Uterus (tissue), 4 donors: ENCODE measurements around the gene PCYT1A. TPM values are rescaled to one million over a fixed set of nuclear protein-coding genes. Genes with fewer than 3 reads are reported as not detected.

ENCODE experiments used
- DNase-seq, 2 donors: peaks; one replicate each; pipeline ENCODE4 v3.0.0-alpha.2; 2019 to 2020
- H3K27ac ChIP-seq, 2 donors: fragments of 200-600 bp; sonication (generic); 1 replicate in 1 of 2; 2 replicates in 1 of 2; pipeline ENCODE4 v1.5.1; 2016 to 2018
- H3K27me3 ChIP-seq, 2 donors: fragments of 200-600 bp; sonication (generic); one replicate each; pipeline ENCODE4 v1.5.1; 2018 to 2019; ENCODE audit warnings: control low read depth in 1 of 2
- H3K36me3 ChIP-seq, 2 donors: fragments of 200-600 bp; sonication (generic); one replicate each; pipeline ENCODE4 v1.5.1; 2019; ENCODE audit warnings: control low read depth in 1 of 2
- H3K4me1 ChIP-seq, 2 donors: fragments of 200-600 bp; sonication (generic); one replicate each; pipeline ENCODE4 v1.5.1; 2018 to 2019; ENCODE audit warnings: control low read depth in 1 of 2
- H3K4me3 ChIP-seq, 2 donors: fragments of 200-600 bp; sonication (generic); 1 replicate in 1 of 2; 2 replicates in 1 of 2; pipeline ENCODE4 v1.5.1; 2018 to 2019; ENCODE audit warnings: mild to moderate bottlenecking in 1 of 2
- H3K9me3 ChIP-seq, 2 donors: fragments of 200-600 bp; sonication (generic); one replicate each; pipeline ENCODE4 v1.5.1; 2019; ENCODE audit warnings: control low read depth in 1 of 2
- POLR2A ChIP-seq, 2 donors: fragments of 450-650 bp; IDR thresholded peaks; one replicate each; pipeline ENCODE4 v1.6.1; 2016; ENCODE audit warnings: antibody characterized with exemption in 2 of 2, mild to moderate bottlenecking in 1 of 2, moderate library complexity in 1 of 2
- intact Hi-C: fragments of 100-400 bp; cut with DNase I; formaldehyde crosslinking; loops from one replicate; pipeline ENCODE4 v1.15.1; 2023; ENCODE audit warnings: low total_unique reads
- total RNA-seq, 4 donors: library from RNA; depleted of rRNA in 3 of 4; stranded (reverse); fragments of >200 nt in 3 of 4; gene quantifications; one replicate each; pipeline versions ENCODE4 v1.1.0 to v1.2.4, GENCODE V29; 2014 to 2023
- TF ChIP-seq, protein P1 (sequence below), 4 experiments: fragments of 200-600 bp in 2 of 4; fragments of 450-650 bp in 2 of 4; sonication (generic) in 2 of 4; IDR thresholded peaks; one replicate each; pipeline ENCODE4 v1.5.1; 2016 to 2019; ENCODE audit warnings: antibody characterized with exemption in 4 of 4, mild to moderate bottlenecking in 2 of 4, moderate library complexity in 1 of 4
- donor health status: DM: yes; HTN: yes; CAD: no.

The PCYT1A gene
- total RNA-seq, 4 donors from 2014 or later, result 36.5 to 275 (median 56.0) TPM

DNA sequence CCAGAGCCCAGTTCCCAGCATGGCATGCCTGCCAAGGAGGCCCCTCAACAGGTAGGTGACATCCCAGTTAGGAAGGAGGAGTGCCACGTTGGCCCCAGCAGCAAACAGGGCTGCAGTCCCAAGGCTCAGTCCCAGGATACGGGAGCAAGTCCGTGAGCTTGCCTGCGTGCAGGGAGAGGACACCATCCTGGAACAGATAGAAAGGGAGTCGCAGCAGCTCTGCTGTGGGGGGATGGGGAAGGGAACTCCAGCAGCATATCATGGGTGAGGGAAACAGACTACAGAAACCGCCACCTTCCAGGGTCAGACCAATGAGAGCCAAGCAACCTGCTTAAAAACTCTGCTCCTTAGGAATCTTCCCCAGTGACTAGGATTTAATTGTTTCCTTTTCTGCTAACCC is 39.9 kb upstream of the PCYT1A start:
- Histone ChIP-seq H3K27me3 (no peaks in the 10 kb centered on the region), H3K9me3 (no peaks in the 10 kb centered on the region), H3K36me3 (no peaks in the 10 kb centered on the region), H3K27ac (no peak overlapping the region), H3K4me1 (no peaks in the 10 kb centered on the region), H3K4me3 (no peak overlapping the region)
- DNase-seq, result no peak
- TF ChIP-seq, protein P1, sequence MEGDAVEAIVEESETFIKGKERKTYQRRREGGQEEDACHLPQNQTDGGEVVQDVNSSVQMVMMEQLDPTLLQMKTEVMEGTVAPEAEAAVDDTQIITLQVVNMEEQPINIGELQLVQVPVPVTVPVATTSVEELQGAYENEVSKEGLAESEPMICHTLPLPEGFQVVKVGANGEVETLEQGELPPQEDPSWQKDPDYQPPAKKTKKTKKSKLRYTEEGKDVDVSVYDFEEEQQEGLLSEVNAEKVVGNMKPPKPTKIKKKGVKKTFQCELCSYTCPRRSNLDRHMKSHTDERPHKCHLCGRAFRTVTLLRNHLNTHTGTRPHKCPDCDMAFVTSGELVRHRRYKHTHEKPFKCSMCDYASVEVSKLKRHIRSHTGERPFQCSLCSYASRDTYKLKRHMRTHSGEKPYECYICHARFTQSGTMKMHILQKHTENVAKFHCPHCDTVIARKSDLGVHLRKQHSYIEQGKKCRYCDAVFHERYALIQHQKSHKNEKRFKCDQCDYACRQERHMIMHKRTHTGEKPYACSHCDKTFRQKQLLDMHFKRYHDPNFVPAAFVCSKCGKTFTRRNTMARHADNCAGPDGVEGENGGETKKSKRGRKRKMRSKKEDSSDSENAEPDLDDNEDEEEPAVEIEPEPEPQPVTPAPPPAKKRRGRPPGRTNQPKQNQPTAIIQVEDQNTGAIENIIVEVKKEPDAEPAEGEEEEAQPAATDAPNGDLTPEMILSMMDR (IDR thresholded peaks at IDR 0.05), result no peak
- TF ChIP-seq POLR2A (IDR thresholded peaks at IDR 0.05), result no peak
- intact Hi-C loops, result no loop called here

DNA sequence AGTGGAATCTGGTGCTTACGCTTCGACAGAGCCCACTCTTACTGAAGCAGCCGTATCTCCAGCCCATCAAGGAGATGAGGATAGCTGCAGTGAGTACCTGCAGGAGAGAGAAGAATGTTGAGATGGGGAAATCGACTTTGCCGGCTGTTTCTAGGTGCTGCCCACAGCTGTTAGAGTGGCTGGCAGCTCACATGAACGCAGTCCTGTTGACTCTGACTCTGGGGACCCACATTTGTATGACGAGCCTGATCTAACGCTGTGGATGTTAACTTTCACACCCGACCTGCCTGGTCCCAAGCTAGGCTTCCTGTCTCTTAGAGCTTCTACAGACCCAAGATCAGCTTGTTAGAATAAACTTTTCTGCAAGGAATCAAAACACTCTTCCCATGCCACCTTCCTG is 39.4 kb upstream of the PCYT1A start:
- H3K36me3 ChIP-seq, result no peaks in the 10 kb centered on the region
- no peaks in the 10 kb centered on the region for H3K4me1 ChIP-seq
- no peak for TF ChIP-seq POLR2A (IDR thresholded peaks at IDR 0.05)
- TF ChIP-seq, protein P1 (IDR thresholded peaks at IDR 0.05), result no peak
- H3K27ac ChIP-seq, result no peak overlapping the region
- no peak for DNase-seq
- H3K9me3 ChIP-seq, result no peaks in the 10 kb centered on the region
- H3K27me3 ChIP-seq, result no peaks in the 10 kb centered on the region
- intact Hi-C loops, result no loop called here
- no peak overlapping the region for H3K4me3 ChIP-seq

DNA sequence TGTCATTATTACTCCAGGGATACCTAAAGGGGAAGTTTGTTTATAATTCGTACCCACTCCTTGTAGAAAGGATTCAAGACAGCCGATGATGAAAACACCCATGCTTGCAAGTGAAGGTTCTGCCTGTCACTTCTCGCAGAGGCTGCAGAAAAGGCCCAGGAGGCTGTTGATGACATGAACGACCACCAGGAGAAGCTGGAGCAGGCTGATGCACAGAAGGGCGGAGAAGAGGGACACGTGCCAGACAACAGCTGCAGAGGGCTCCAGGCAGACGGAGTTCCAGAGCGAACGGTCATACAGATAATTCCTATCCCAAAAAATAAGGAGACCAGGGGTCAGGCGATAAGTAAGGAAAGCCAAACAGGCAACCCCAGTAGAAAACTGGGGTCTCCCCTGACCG is 36.2 kb upstream of the PCYT1A start:
- DNase-seq, result no peak
- Histone ChIP-seq H3K4me1 (no peaks in the 10 kb centered on the region), H3K27me3 (no peaks in the 10 kb centered on the region), H3K9me3 (no peaks in the 10 kb centered on the region), H3K36me3 (no peaks in the 10 kb centered on the region), H3K27ac (no peak overlapping the region), H3K4me3 (no peak overlapping the region)
- intact Hi-C loops, result no loop called here
- TF ChIP-seq POLR2A (IDR thresholded peaks at IDR 0.05), result no peak
- TF ChIP-seq, protein P1 (IDR thresholded peaks at IDR 0.05), result no peak

DNA sequence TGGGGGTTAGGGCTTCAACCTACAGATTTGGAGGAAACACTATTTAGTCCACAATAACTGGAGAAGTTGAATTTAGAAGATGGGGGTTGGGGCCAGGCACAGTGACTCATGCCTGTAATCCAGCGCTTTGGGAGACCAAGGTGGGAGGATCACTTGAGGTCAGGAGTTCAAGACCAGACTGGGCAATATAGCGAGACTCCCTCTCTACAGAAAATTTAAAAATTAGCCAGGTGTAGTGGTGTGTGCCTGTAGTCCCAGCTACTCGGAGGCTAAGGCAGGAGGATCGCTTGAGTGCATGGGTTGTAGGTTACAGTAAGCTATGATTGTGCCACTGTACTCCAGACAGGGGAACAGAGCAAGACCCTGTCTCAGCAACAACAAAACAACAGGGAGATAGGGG is 35.5 kb upstream of the PCYT1A start:
- intact Hi-C loops, result no loop called here
- no peaks in the 10 kb centered on the region for H3K36me3 ChIP-seq
- H3K4me1 ChIP-seq, result no peaks in the 10 kb centered on the region
- H3K9me3 ChIP-seq, result no peaks in the 10 kb centered on the region
- no peak overlapping the region for H3K27ac ChIP-seq
- H3K27me3 ChIP-seq, result no peaks in the 10 kb centered on the region
- TF ChIP-seq POLR2A (IDR thresholded peaks at IDR 0.05), result no peak
- TF ChIP-seq, protein P1 (IDR thresholded peaks at IDR 0.05), result no peak
- DNase-seq, result no peak
- no peak overlapping the region for H3K4me3 ChIP-seq

DNA sequence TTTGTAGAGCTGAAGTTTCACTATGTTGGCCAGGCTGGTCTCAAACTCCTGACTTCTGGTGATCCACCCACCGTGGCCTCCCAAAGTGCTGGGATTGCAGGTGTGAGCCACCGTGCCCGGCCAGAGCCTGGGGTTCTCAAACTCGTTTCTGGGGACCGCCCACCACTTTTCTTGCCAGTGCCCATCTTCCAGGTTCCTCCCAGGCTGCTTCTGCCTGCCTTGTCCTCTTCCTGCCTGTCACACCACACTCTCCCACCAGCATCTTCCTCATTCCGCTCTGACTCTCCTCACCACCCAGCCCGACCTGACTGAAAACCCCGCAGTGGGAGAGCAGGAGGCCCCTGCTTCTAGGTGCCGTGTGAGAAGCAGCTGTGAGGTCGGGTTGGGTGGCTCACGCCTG is 33.6 kb upstream of the PCYT1A start:
- no peaks in the 10 kb centered on the region for H3K4me1 ChIP-seq
- H3K27ac ChIP-seq, result no peak overlapping the region
- H3K36me3 ChIP-seq, result no peaks in the 10 kb centered on the region
- no peaks in the 10 kb centered on the region for H3K27me3 ChIP-seq
- DNase-seq, result no peak
- no peaks in the 10 kb centered on the region for H3K9me3 ChIP-seq
- no peak overlapping the region for H3K4me3 ChIP-seq
- intact Hi-C loops, result no loop called here
- no peak for TF ChIP-seq POLR2A (IDR thresholded peaks at IDR 0.05)
- TF ChIP-seq, protein P1 (IDR thresholded peaks at IDR 0.05), result no peak
